GM21619 (cell line): Measurements from ENCODE around the gene SH3BP5.

Experiments
- ATAC-seq: cut with Tn5 transposase; IDR thresholded peaks from one replicate; pipeline ENCODE4 v1.9.1; 2021; ENCODE audit not compliant: unreplicated experiment

The SH3BP5 gene

GRCh38 chr3:15347737-15348110 is 15.3 kb upstream of the SH3BP5 start:
- ATAC-seq = no peak

- ATAC-seq = no peak
Observed at GRCh38 chr3:15347063-15347736, 14.8 kb upstream of the SH3BP5 start.

- no peak for ATAC-seq
Observed at GRCh38 chr3:15346516-15346915, 14.1 kb upstream of the SH3BP5 start.

GRCh38 chr3:15345608-15346137 is 13.3 kb upstream of the SH3BP5 start:
- ATAC-seq = peak; percentile 94

- no peak for ATAC-seq
Observed at GRCh38 chr3:15345066-15345607, 12.8 kb upstream of the SH3BP5 start.

GRCh38 chr3:15342945-15343344 is 10.6 kb upstream of the SH3BP5 start:
- no peak for ATAC-seq

- ATAC-seq = no peak
Observed at GRCh38 chr3:15342246-15342645, 9.9 kb upstream of the SH3BP5 start.

GRCh38 chr3:15341030-15341726 is 8.8 kb upstream of the SH3BP5 start:
- no peak for ATAC-seq

GRCh38 chr3:15339786-15340215 is 7.4 kb upstream of the SH3BP5 start:
- no peak for ATAC-seq

- ATAC-seq = no peak
Observed at GRCh38 chr3:15339001-15339400, 6.6 kb upstream of the SH3BP5 start.

GRCh38 chr3:15337963-15338362 is 5.6 kb upstream of the SH3BP5 start:
- no peak for ATAC-seq

GRCh38 chr3:15336057-15336456 is 3.7 kb upstream of the SH3BP5 start:
- ATAC-seq = no peak

GRCh38 chr3:15333956-15334263 is 1.5 kb upstream of the SH3BP5 start:
- ATAC-seq = no peak

- ATAC-seq = no peak
Observed at GRCh38 chr3:15333099-15333955, 941 bp upstream of the SH3BP5 start.

- peak; percentile 28 for ATAC-seq
Observed at GRCh38 chr3:15331606-15332404, 581 bp downstream of the SH3BP5 start.

- no peak for ATAC-seq
Observed at GRCh38 chr3:15331072-15331605, 1.2 kb downstream of the SH3BP5 start.

- ATAC-seq = no peak
Observed at GRCh38 chr3:15330031-15330596, 2.3 kb downstream of the SH3BP5 start.

GRCh38 chr3:15329046-15330005 is 3.1 kb downstream of the SH3BP5 start:
- ATAC-seq = no peak

- ATAC-seq = peak; percentile 40
Observed at GRCh38 chr3:15327941-15328340, 4.4 kb downstream of the SH3BP5 start.
